NCI-H524 treated with DMSO at 0.1 percent for 48 hours (cell line): ENCODE measurements around the gene MAZ.
"Not testable (repeated sequence)": the region's sequence is repeated elsewhere in the genome, so short reads cannot be mapped to it uniquely, and the experiment has no call there.

Experiments
- DNase-seq: peaks from one replicate; lab custom pipeline; 2025; lab: John Stamatoyannopoulos, UW

MAZ gene

DNA sequence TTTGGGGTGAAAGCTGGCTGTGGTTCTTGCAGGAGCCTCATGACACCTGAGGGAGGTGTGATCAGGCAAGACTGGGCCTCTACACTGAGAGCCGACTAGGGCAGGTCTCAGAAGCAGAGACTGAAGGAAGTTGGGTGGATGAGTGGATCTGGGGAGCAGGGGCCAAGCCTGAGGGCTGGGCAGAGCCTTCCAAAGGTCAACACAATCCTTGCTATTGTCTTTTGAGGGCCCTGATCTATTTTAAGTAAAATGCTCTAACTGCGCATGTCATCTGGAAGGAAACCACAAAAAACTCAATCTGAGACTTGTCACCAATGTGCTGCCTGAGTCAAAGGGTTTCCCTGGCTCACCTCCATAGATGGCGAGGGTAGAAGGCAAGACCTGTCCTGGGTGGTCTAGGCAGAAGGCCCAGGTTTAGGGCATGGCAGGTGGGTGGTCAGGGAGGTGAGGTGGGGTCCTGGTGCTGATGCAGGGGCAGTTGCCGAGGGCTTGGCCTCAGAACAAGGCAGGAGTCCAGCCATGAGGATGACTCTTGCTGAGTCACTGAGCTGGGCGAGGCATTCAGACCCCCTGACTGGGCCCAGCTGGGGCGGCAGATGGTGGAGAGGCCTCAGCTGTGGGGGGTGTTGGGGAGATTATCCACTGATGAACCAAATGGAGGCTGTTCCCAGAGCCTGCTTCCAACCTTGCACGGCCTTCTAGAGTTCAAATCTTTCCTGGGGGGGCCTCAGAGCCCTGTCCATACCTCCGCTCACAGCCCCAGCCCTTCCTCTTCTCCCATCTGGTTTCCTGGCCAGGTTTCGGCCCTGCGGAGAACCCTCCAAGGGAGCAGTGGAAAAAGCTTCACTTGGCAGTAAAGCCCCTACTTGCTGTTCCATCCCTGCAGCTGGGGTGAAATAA, 19.1 kb downstream of the MAZ start:
- DNase-seq: peak; percentile 98

DNA sequence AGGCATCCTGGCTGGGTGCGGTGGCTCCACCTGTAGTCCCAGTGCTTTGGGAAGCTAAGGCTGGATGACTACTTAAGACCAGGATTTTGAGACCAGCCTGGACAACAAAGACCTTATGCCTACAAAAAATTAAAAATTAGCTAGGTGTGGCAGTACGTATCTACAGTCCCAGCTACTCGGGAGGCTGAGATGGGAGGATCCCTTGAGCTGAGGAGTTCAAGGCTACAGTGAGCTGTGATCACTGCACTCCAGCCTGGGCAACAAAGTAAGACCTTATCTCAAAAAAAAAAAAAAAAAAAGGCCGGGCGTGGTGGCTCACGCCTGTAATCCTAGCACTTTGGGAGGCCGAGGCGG, 20.0 kb downstream of the MAZ start:
- DNase-seq: no peak

- DNase-seq: no peak
Measured at GRCh38 chr16:29830774-29831173, 24.4 kb downstream of the MAZ start.

- DNase-seq: no peak
Measured at GRCh38 chr16:29831490-29831889, 25.2 kb downstream of the MAZ start.

GRCh38 chr16:29833219-29833618, 26.9 kb downstream of the MAZ start:
- DNase-seq: not testable (repeated sequence)

DNA sequence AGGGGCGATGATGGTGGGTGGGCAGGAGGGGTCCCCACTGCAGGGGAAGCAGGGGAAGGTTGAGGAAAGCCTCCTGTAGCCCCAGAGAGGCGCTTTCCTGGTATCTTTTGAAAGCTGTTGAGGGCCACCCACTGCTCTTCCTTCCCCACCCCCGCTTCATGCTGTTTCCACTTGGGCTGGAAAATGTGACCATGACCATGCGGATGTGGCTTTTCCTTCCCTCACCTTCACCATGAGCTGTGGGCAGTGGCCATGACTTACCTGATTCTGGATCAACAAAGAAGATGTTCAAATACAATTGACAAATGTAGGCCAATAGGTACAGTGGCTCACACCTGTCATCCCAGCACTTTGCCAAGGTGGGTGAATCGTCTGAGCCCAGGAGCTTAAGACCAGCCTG, 27.8 kb downstream of the MAZ start:
- DNase-seq: no peak

GRCh38 chr16:29835926-29836325, 29.6 kb downstream of the MAZ start:
- DNase-seq: no peak

GRCh38 chr16:29836623-29837022, 30.3 kb downstream of the MAZ start:
- DNase-seq: no peak

DNA sequence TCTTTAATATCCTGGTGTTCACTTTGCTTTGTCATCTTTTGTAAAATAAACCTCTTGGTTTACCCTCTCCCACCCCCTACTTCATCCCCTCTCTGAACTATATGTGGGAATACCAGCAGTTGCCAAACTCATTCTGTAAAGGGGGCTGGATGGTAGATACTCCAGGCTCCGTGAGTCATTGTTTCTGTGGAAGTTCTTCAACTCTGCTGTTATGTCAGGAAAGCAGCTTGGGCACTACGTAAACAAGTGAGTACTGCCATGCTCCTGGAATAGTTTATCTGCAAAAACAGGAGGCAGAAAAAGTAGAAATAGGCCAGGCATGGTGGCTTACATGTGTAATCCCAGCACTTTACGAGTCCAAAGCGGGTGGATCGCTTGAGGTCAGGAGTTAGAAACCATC, 31.5 kb downstream of the MAZ start:
- DNase-seq: no peak

DNA sequence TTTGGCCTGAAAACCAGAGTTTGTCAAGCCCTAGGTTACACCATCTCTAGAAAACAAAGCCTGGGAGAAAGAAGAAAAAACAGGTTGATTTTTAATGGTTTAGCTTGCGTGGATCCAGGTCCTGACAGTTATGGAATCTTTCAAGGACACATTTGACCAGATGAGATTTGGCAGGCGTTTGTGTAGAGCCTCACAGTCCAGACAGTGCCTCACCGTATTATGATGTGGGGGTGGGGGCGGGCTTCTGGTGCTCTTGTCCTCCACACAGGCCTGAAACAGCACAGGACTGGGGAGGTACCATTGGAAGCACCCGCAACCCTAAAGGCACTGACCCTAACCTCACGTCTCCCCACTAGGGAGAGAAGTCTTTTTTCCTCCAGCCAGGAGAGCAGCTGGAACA, 33.5 kb downstream of the MAZ start:
- DNase-seq: no peak

GRCh38 chr16:29840240-29840639, 33.9 kb downstream of the MAZ start:
- no peak for DNase-seq

DNA sequence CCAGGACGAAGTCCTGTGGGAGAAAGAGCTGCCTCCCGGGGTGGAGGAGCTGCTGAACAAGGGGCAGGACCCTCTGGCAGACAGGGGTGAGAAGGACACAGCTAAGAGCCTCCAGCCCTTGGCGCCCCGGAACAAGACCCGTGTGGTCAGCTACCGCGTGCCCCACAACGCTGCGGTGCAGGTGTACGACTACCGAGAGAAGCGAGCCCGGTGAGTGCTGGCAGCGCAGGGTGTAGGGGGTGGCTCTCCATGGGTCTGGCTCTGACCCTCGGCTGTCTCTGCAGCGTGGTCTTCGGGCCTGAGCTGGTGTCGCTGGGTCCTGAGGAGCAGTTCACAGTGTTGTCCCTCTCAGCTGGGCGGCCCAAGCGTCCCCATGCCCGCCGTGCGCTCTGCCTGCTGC, 35.3 kb downstream of the MAZ start:
- no peak for DNase-seq

DNA sequence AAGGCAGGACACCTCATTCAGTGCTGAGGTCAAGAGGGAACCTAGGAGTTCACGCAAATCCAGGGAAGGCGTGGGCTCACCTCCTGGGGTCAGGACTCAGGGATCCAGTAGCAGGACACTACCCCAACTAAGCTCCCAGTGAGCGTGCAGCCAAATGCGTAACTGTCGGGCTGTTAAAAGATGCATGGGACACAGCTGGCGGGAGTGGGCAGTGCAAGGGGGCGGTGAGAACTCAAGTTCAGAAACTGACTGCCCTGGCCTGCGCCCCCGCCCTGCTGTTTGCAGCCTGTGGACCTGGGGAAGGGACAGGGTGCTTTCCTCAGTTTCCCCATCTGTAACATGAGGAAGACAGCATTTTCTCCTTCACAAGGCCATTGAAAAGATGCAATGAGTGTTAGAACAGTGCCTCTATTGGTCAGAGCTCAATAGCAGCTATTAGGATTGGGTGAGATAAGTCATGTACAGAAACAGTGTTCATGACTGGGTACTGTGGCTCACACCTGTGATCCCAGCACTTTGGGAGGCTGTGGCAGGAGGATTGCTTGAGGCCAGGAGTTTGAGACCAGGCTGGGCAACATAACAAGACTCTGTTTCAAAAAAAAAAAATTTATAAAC, 36.5 kb downstream of the MAZ start:
- DNase-seq: no peak

GRCh38 chr16:29843931-29844330, 37.6 kb downstream of the MAZ start:
- DNase-seq: no peak

DNA sequence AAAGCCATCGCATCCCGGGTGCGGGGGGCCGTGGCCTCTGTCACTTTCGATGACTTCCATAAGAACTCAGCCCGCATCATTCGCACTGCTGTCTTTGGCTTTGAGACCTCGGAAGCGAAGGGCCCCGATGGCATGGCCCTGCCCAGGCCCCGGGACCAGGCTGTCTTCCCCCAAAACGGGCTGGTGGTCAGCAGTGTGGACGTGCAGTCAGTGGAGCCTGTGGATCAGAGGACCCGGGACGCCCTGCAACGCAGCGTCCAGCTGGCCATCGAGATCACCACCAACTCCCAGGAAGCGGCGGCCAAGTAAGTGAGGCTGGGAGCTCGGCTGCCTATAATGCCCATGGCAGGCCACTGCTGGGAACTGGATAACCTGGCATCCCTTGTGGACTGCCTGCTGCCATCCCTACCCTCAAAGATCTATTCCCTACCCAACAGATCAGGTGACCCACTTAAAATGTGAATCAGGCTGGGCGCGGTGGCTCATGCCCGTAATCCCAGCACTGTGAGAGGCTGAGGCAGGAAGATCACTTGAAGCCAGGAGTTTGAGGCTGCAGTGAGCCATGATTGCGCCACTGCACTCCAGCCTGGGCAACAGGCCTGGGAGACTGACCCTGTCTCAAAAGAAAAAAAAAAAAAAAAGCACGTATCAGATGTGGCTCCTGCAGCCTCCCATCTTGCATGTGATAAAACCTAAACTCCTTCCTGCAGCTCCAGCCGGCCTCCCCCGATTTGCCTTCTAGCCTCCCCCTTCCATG, 38.4 kb downstream of the MAZ start:
- no peak for DNase-seq

GRCh38 chr16:29845656-29846055, 39.3 kb downstream of the MAZ start:
- no peak for DNase-seq

GRCh38 chr16:29848420-29849297, 42.3 kb downstream of the MAZ start:
- DNase-seq: no peak

GRCh38 chr16:29849505-29849904, 43.2 kb downstream of the MAZ start:
- DNase-seq: no peak

GRCh38 chr16:29850998-29851397, 44.7 kb downstream of the MAZ start:
- DNase-seq: no peak

GRCh38 chr16:29852654-29853053, 46.3 kb downstream of the MAZ start:
- DNase-seq: no peak

DNA sequence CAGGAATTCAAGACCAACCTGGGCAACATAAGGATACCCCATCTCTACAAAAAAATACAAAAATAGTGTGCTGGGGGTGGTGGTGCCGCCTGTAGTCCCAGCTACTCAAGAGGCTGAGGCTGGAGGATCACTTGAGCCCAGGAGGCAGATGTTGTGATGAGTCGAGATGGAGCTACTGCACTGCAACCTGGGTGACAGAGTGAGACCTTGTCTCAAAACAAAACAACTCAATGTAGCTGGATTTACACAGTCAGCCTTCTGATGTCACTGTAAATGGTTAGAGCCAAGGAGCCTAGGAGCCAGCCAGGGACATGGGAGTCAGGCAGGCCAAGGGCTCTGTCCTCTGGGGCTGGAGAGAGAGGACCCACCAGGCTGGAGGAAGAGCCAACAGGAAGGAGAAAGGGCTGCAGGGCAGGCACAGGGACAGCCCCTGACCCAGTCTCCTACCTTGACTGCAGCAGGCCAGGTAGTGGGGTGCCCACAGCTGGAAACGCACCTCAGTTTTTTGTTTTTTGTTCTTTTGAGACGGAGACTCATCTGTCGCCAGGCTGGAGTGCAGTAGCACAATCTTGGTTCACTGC, 48.3 kb downstream of the MAZ start:
- no peak for DNase-seq
